SU-DHL-6 (cell line): ENCODE data around the gene TCF12.

Source experiments
- CTCF ChIP-seq: fragments of 200-600 bp; sonication (generic); IDR thresholded peaks from one replicate; pipeline ENCODE4 v1.5.1; 2017; ENCODE audit warnings: antibody characterized with exemption, mild to moderate bottlenecking, low read length, moderate library complexity; ENCODE audit not compliant: insufficient read depth, poor library complexity, severe bottlenecking
- EZH2phosphoT487 ChIP-seq: fragments of 200-600 bp; sonication (generic), shearing (Covaris generic); conservative IDR thresholded peaks from 2 replicates; pipeline ENCODE4 v1.6.1; 2018; ENCODE audit warnings: mild to moderate bottlenecking, antibody characterized with exemption, low read length, moderate library complexity, mixed read lengths

- TF ChIP-seq CTCF: no peak
- no peak for TF ChIP-seq EZH2phosphoT487
Measured at GRCh38 chr15:57118013-57118799, 199.8 kb downstream of the TCF12 start.
